K562 (cell line): ENCODE measurements around the gene TNFRSF13B. TPM values are rescaled to one million over a fixed set of nuclear protein-coding genes. Genes with fewer than 3 reads are reported as not detected.

Experiments used
- CBX2 ChIP-seq: fragments of 200-600 bp; sonication (generic); IDR thresholded peaks from one replicate; pipeline ENCODE4 v1.6.1; 2012; ENCODE audit warnings: mild to moderate bottlenecking, low read length, inconsistent platforms; ENCODE audit not compliant: insufficient read depth, poor library complexity, severe bottlenecking
- CREB3L1 ChIP-seq: fragments of 450-650 bp; IDR thresholded peaks from 2 replicates; pipeline ENCODE4 v1.6.1; 2014; ENCODE audit warnings: low read depth, mild to moderate bottlenecking, moderate library complexity, borderline replicate concordance
- FOXK2 ChIP-seq, 2 experiments: fragments of 450-650 bp; IDR thresholded peaks in 1 of 2; conservative IDR thresholded peaks in 1 of 2; 2 replicates each; pipeline ENCODE4 v1.6.1; 2016; ENCODE audit warnings: low read depth in 2 of 2, mild to moderate bottlenecking in 1 of 2
- GATAD2B ChIP-seq: fragments of 450-650 bp; IDR thresholded peaks from 2 replicates; pipeline ENCODE4 v1.6.1; 2017; ENCODE audit warnings: mild to moderate bottlenecking, borderline replicate concordance
- HNRNPUL1 ChIP-seq: fragments of 200-400 bp; formaldehyde crosslinking; IDR thresholded peaks from 2 replicates; pipeline ENCODE4 v1.6.1; 2017; ENCODE audit warnings: low read length
- KHSRP ChIP-seq: fragments of 450-650 bp; IDR thresholded peaks from 2 replicates; pipeline ENCODE4 v1.6.1; 2017
- MYC ChIP-seq, 2 experiments: fragments of 250-450 bp in 1 of 2; sonication (Bioruptor Pico) in 1 of 2; IDR thresholded peaks; 2 replicates each; pipeline versions ENCODE4 v1.5.1 to v1.6.1; 2012 to 2021; ENCODE audit warnings: low read depth in 2 of 2, borderline replicate concordance in 1 of 2, improper control_type of control experiment in 1 of 2, low read length in 1 of 2, mild to moderate bottlenecking in 1 of 2, moderate library complexity in 1 of 2
- NBN ChIP-seq: fragments of 450-650 bp; IDR thresholded peaks from 2 replicates; pipeline ENCODE4 v1.6.1; 2016; ENCODE audit warnings: low read depth, mild to moderate bottlenecking
- RHOXF2B ChIP-seq: fragments of 250-450 bp; sonication (Bioruptor Pico); conservative IDR thresholded peaks from 2 replicates; pipeline ENCODE4 v1.5.1; 2021
- SREBF2 ChIP-seq: sonication (generic); formaldehyde crosslinking; IDR thresholded peaks from 2 replicates; pipeline ENCODE4 v1.4.0; 2020; ENCODE audit warnings: mild to moderate bottlenecking, missing genetic modification reagents
- TEAD1 ChIP-seq, 2 experiments: fragments of 450-650 bp in 1 of 2; sonication (generic) in 1 of 2; formaldehyde crosslinking; IDR thresholded peaks; 2 replicates each; pipeline versions ENCODE4 v1.4.0 to v1.8.0; 2020 to 2022; ENCODE audit warnings: mild to moderate bottlenecking in 2 of 2, missing genetic modification reagents in 1 of 2
- THAP7 ChIP-seq: fragments of 250-450 bp; sonication (Bioruptor Pico); IDR thresholded peaks from 2 replicates; pipeline ENCODE4 v1.5.0; 2021
- ZNF184 ChIP-seq: sonication (generic); formaldehyde crosslinking; IDR thresholded peaks from 2 replicates; pipeline ENCODE4 v1.5.0; 2020; ENCODE audit warnings: missing genetic modification reagents
- ZNF41 ChIP-seq: fragments of 250-450 bp; sonication (Bioruptor Pico); conservative IDR thresholded peaks from 2 replicates; pipeline ENCODE4 v1.4.0; 2020; ENCODE audit warnings: mild to moderate bottlenecking
- polyA plus RNA-seq, 8 experiments: library from polyadenylated mRNA; depleted of rRNA in 4 of 8; stranded (reverse) in 5 of 8; unstranded in 3 of 8; fragments of >200 nt; fragmentation: Nextera tagmentation in 2 of 8; fragmentation: Illumina TruSeq in 1 of 8; extraction: Ambion mirVana in 2 of 8; extraction: Trizol in 1 of 8; gene quantifications; 2 replicates each; pipeline versions ENCODE4 v1.2.1 to v1.2.3, GENCODE V29; 2011 to 2014; ENCODE audit warnings: inconsistent platforms in 1 of 8, missing spikeins in 1 of 8
- total RNA-seq, 7 experiments: library from RNA; depleted of rRNA in 6 of 7; stranded (reverse); fragments of >200 nt in 6 of 7; fragmentation: Illumina TruSeq in 2 of 7; extraction: Trizol in 2 of 7; gene quantifications; 2 replicates each; pipeline versions ENCODE4 v1.2.1 to v1.2.3, GENCODE V29; 2011 to 2021; ENCODE audit warnings: low replicate concordance in 1 of 7
- TF ChIP-seq, protein P1 (sequence below): IDR thresholded peaks from 2 replicates; pipeline ENCODE4 v1.6.1; 2012; ENCODE audit warnings: low read depth, low read length, improper control_type of control experiment, borderline replicate concordance
- TF ChIP-seq, protein P2 (sequence below): fragments of 250-450 bp; sonication (Bioruptor Pico); IDR thresholded peaks from 2 replicates; pipeline ENCODE4 v1.5.0; 2020; ENCODE audit warnings: mild to moderate bottlenecking
- TF ChIP-seq, protein P3 (sequence below): sonication (generic); formaldehyde crosslinking; IDR thresholded peaks from 2 replicates; pipeline ENCODE4 v1.8.0; 2022; ENCODE audit warnings: mild to moderate bottlenecking, missing genetic modification reagents

TNFRSF13B gene
- total and polyA plus RNA-seq, 9 of the 15 experiments (the other 6 are each of a cell fraction or from before 2014, with no cell fraction given), result not detected

DNA sequence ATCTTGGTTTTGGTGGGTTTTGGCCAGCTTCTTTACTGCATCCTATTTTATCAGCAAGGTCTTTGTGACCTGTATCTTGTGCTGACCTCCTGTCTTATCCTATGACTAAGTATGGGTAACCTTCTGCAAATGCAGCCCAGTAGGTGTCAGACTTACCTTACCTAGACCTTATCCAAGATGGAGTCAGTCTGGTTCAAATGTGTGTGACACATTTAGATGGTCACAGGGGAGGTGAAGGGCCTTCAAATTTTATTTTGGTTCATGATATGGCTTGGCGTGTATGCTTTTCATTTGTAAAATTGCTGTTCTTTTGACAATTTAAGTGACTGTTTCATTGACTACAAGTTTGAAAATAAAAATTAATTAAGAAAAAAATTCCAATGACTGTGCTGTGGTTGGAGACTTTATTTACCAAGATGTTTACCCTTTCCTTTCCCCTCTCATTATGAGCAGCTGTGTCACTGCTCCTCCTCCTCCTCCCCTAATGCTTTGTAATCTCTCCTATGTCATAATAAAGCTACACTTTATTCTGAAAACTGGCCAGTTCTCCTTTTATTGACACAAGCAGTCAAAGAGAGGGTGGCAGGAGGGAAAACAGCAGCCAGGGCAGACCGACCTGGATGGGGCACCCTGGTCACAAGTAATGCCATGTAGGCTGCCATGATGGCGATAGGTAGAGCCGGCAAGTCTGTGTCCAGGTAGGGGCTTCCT lies 49.4 kb downstream of the TNFRSF13B start (continued):
- peak in 1 of 2 experiments; percentile 77; a peak in 1 of 4 replicates for TF ChIP-seq TEAD1 (CRISPR knock-in tag; IDR thresholded peaks at IDR 0.05)
- TF ChIP-seq ZNF184 (CRISPR knock-in tag), result no peak
- no peak for TF ChIP-seq CBX2
- no peak for TF ChIP-seq GATAD2B
- TF ChIP-seq SREBF2 (CRISPR knock-in tag), result no peak
- TF ChIP-seq, protein P1, sequence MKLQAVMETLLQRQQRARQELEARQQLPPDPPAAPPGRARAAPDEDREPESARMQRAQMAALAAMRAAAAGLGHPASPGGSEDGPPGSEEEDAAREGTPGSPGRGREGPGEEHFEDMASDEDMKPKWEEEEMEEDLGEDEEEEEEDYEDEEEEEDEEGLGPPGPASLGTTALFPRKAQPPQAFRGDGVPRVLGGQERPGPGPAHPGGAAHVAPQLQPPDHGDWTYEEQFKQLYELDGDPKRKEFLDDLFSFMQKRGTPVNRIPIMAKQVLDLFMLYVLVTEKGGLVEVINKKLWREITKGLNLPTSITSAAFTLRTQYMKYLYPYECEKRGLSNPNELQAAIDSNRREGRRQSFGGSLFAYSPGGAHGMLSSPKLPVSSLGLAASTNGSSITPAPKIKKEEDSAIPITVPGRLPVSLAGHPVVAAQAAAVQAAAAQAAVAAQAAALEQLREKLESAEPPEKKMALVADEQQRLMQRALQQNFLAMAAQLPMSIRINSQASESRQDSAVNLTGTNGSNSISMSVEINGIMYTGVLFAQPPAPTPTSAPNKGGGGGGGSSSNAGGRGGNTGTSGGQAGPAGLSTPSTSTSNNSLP, result no peak
- TF ChIP-seq FOXK2 (conservative IDR thresholded peaks at IDR 0.05 in 1 of 2, IDR thresholded peaks at IDR 0.05 in 1 of 2; ENCODE audit: low read depth in 2 of 2), result no peak
- TF ChIP-seq, protein P2, sequence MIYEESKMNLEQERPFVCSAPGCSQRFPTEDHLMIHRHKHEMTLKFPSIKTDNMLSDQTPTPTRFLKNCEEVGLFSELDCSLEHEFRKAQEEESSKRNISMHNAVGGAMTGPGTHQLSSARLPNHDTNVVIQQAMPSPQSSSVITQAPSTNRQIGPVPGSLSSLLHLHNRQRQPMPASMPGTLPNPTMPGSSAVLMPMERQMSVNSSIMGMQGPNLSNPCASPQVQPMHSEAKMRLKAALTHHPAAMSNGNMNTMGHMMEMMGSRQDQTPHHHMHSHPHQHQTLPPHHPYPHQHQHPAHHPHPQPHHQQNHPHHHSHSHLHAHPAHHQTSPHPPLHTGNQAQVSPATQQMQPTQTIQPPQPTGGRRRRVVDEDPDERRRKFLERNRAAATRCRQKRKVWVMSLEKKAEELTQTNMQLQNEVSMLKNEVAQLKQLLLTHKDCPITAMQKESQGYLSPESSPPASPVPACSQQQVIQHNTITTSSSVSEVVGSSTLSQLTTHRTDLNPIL (CRISPR knock-in tag), result no peak
- 0 out of 2 replicates have a peak, but pooled peaks have one; percentile 66 for TF ChIP-seq ZNF41 (CRISPR knock-in tag)
- TF ChIP-seq NBN, result no peak
- TF ChIP-seq KHSRP, result no peak
- TF ChIP-seq THAP7 (CRISPR knock-in tag), result no peak
- TF ChIP-seq CREB3L1, result no peak
- no peak for TF ChIP-seq RHOXF2B (CRISPR knock-in tag)
- TF ChIP-seq, protein P3, sequence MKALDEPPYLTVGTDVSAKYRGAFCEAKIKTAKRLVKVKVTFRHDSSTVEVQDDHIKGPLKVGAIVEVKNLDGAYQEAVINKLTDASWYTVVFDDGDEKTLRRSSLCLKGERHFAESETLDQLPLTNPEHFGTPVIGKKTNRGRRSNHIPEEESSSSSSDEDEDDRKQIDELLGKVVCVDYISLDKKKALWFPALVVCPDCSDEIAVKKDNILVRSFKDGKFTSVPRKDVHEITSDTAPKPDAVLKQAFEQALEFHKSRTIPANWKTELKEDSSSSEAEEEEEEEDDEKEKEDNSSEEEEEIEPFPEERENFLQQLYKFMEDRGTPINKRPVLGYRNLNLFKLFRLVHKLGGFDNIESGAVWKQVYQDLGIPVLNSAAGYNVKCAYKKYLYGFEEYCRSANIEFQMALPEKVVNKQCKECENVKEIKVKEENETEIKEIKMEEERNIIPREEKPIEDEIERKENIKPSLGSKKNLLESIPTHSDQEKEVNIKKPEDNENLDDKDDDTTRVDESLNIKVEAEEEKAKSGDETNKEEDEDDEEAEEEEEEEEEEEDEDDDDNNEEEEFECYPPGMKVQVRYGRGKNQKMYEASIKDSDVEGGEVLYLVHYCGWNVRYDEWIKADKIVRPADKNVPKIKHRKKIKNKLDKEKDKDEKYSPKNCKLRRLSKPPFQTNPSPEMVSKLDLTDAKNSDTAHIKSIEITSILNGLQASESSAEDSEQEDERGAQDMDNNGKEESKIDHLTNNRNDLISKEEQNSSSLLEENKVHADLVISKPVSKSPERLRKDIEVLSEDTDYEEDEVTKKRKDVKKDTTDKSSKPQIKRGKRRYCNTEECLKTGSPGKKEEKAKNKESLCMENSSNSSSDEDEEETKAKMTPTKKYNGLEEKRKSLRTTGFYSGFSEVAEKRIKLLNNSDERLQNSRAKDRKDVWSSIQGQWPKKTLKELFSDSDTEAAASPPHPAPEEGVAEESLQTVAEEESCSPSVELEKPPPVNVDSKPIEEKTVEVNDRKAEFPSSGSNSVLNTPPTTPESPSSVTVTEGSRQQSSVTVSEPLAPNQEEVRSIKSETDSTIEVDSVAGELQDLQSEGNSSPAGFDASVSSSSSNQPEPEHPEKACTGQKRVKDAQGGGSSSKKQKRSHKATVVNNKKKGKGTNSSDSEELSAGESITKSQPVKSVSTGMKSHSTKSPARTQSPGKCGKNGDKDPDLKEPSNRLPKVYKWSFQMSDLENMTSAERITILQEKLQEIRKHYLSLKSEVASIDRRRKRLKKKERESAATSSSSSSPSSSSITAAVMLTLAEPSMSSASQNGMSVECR (CRISPR knock-in tag), result no peak
- no peak for TF ChIP-seq MYC (IDR thresholded peaks at IDR 0.05; ENCODE audit: low read depth, low read length)
- TF ChIP-seq MYC (CRISPR knock-in tag; IDR thresholded peaks at IDR 0.05; ENCODE audit: borderline replicate concordance, low read depth), result no peak
- TF ChIP-seq HNRNPUL1, result no peak
